HEK293 (cell line): ENCODE measurements around the gene TMEM63B.
"Not testable (repeated sequence)": the region's sequence is repeated elsewhere in the genome, so short reads cannot be mapped to it uniquely, and the experiment has no call there.

ENCODE experiments used
- CTCF ChIA-PET: fragments of 350-600 bp; formaldehyde crosslinking; extraction: SDS; loops from one replicate; lab custom pipeline; 2021; ENCODE audit warnings: antibody characterized with exemption; lab: Yijun Ruan, JAX
- POLR2A ChIA-PET: fragments of 300-600 bp; formaldehyde crosslinking; extraction: SDS; loops from one replicate; lab custom pipeline; 2020; ENCODE audit warnings: antibody characterized with exemption, inconsistent platforms; lab: Yijun Ruan, JAX
- H3K27ac ChIP-seq: fragments of 200-500 bp; sonication (Bioruptor generic); 2 replicates; pipeline ENCODE4 v1.5.1; 2014; ENCODE audit warnings: low read depth, low read length, control low read depth, inconsistent platforms; ENCODE audit errors: extremely low read depth
- H3K36me3 ChIP-seq, 2 experiments: fragments of 200-500 bp in 1 of 2; sonication (Bioruptor generic) in 1 of 2; 1 replicate in 1 of 2; 2 replicates in 1 of 2; pipeline ENCODE4 v1.5.1; 2014 to 2017; ENCODE audit warnings: inconsistent platforms in 2 of 2, low read length in 2 of 2; ENCODE audit not compliant: control insufficient read depth in 2 of 2, insufficient read depth in 1 of 2
- H3K4me1 ChIP-seq: fragments of 200-500 bp; sonication (Bioruptor generic); 2 replicates; pipeline ENCODE4 v1.5.1; 2014; ENCODE audit warnings: mild to moderate bottlenecking, low read length, inconsistent platforms; ENCODE audit not compliant: control insufficient read depth, insufficient read depth
- H3K4me3 ChIP-seq: 2 replicates; pipeline ENCODE4 v1.5.1; 2011; ENCODE audit warnings: low read depth, mild to moderate bottlenecking, control low read depth, low read length, moderate library complexity
- H3K9me3 ChIP-seq: fragments of 200-500 bp; sonication (Bioruptor generic); 2 replicates; pipeline ENCODE4 v1.5.1; 2014; ENCODE audit warnings: low read depth, low read length, inconsistent platforms; ENCODE audit not compliant: control insufficient read depth, insufficient read depth
- BCL11B ChIP-seq: fragments of 450-650 bp; formaldehyde crosslinking; IDR thresholded peaks from 2 replicates; pipeline ENCODE4 v1.5.1; 2016; ENCODE audit warnings: low read depth, missing biosample characterization, missing genetic modification characterization
- ELK4 ChIP-seq: IDR thresholded peaks from 2 replicates; pipeline ENCODE4 v1.6.1; 2011; ENCODE audit warnings: mild to moderate bottlenecking, low read depth, low read length, borderline replicate concordance
- GLI2 ChIP-seq: fragments of 450-650 bp; formaldehyde crosslinking; IDR thresholded peaks from 2 replicates; pipeline ENCODE4; 2017; ENCODE audit warnings: missing biosample characterization, missing genetic modification characterization, low read depth, borderline replicate concordance
- OSR2 ChIP-seq: fragments of 450-650 bp; formaldehyde crosslinking; IDR thresholded peaks from 2 replicates; pipeline ENCODE4 v1.5.1; 2016; ENCODE audit warnings: missing biosample characterization, missing genetic modification characterization
- PATZ1 ChIP-seq: fragments of 450-650 bp; formaldehyde crosslinking; IDR thresholded peaks from 2 replicates; pipeline ENCODE4 v1.5.1; 2016; ENCODE audit warnings: missing biosample characterization, missing genetic modification characterization
- PRDM4 ChIP-seq: fragments of 450-650 bp; formaldehyde crosslinking; IDR thresholded peaks from 2 replicates; pipeline ENCODE4 v1.5.1; 2017; ENCODE audit warnings: missing biosample characterization, missing genetic modification characterization
- RBAK ChIP-seq: fragments of 450-650 bp; formaldehyde crosslinking; IDR thresholded peaks from 2 replicates; pipeline ENCODE4 v1.5.1; 2016; ENCODE audit warnings: missing biosample characterization, missing genetic modification characterization
- SCRT2 ChIP-seq: fragments of 450-650 bp; formaldehyde crosslinking; IDR thresholded peaks from 2 replicates; pipeline ENCODE4 v1.5.1; 2016; ENCODE audit warnings: missing biosample characterization, missing genetic modification characterization
- ZBTB6 ChIP-seq: fragments of 450-650 bp; formaldehyde crosslinking; IDR thresholded peaks from 2 replicates; pipeline ENCODE4 v1.5.1; 2017; ENCODE audit warnings: missing biosample characterization, missing genetic modification characterization
- ZNF274 ChIP-seq, 2 experiments: fragments of 200-500 bp in 1 of 2; fragments of 450-650 bp in 1 of 2; sonication (Bioruptor generic) in 1 of 2; formaldehyde crosslinking in 1 of 2; IDR thresholded peaks; 2 replicates each; pipeline versions ENCODE4 v1.5.1 to v1.6.1; 2014 to 2016; ENCODE audit warnings: borderline replicate concordance in 1 of 2, inconsistent platforms in 1 of 2, low read length in 1 of 2, missing biosample characterization in 1 of 2, missing genetic modification characterization in 1 of 2
- ZNF366 ChIP-seq: fragments of 450-650 bp; formaldehyde crosslinking; conservative IDR thresholded peaks from 2 replicates; pipeline ENCODE4 v1.5.1; 2016; ENCODE audit warnings: missing biosample characterization, missing genetic modification characterization
- ZNF391 ChIP-seq: fragments of 450-650 bp; formaldehyde crosslinking; IDR thresholded peaks from 2 replicates; pipeline ENCODE4 v1.5.1; 2016; ENCODE audit warnings: low read depth, missing biosample characterization, missing genetic modification characterization, borderline replicate concordance
- ZNF488 ChIP-seq: fragments of 450-650 bp; formaldehyde crosslinking; IDR thresholded peaks from 2 replicates; pipeline ENCODE4 v1.5.1; 2016; ENCODE audit warnings: missing biosample characterization, missing genetic modification characterization
- ZNF510 ChIP-seq: fragments of 450-650 bp; formaldehyde crosslinking; IDR thresholded peaks from 2 replicates; pipeline ENCODE4 v1.5.1; 2018; ENCODE audit warnings: mild to moderate bottlenecking, missing genetic modification characterization, missing biosample characterization; ENCODE audit not compliant: insufficient replicate concordance
- ZNF639 ChIP-seq: fragments of 450-650 bp; formaldehyde crosslinking; IDR thresholded peaks from 2 replicates; pipeline ENCODE4 v1.5.1; 2016; ENCODE audit warnings: missing biosample characterization, missing genetic modification characterization
- ZNF658 ChIP-seq: fragments of 450-650 bp; formaldehyde crosslinking; IDR thresholded peaks from 2 replicates; pipeline ENCODE4; 2016; ENCODE audit warnings: missing biosample characterization, missing genetic modification characterization
- ZNF677 ChIP-seq: fragments of 450-650 bp; IDR thresholded peaks from 2 replicates; pipeline ENCODE4 v1.5.0; 2018; ENCODE audit warnings: missing biosample characterization, mild to moderate bottlenecking, missing genetic modification characterization, moderate library complexity

Gene TMEM63B

GRCh38 chr6:44180406-44180805, 53.1 kb downstream of the TMEM63B start:
- H3K9me3 ChIP-seq, result no peaks in the 10 kb centered on the region
- ChIA-PET CTCF (interaction anchor here (0.6 to 1.5 kb wide), 4 partner anchors 8 to 57 kb away, joined by 3 to 7 read pairs (median 6); no protein-coding TSS in a partner anchor), POLR2A (interaction anchor here (0.7 to 1.5 kb wide), 3 partner anchors 44 to 76 kb away, joined by 3 to 4 read pairs (median 3); partner anchors contain the start of genes HSP90AB1 and SLC29A1)
- no peaks in the 10 kb centered on the region for H3K36me3 ChIP-seq
- no peak overlapping the region for H3K4me3 ChIP-seq
- H3K27ac ChIP-seq, result no peak overlapping the region
- H3K4me1 ChIP-seq, result no peaks in the 10 kb centered on the region
- TF ChIP-seq ZNF391 (tag by site-specific recombination) (no peak), ZNF488 (tag by site-specific recombination) (no peak), RBAK (no peak), ELK4 (no peak), ZNF677 (tag by site-specific recombination) (no peak), ZNF510 (no peak), OSR2 (tag by site-specific recombination) (no peak), ZBTB6 (tag by site-specific recombination) (no peak), PRDM4 (no peak), ZNF366 (tag by site-specific recombination) (no peak)

- ChIA-PET CTCF (interaction anchor here (0.5 to 1.5 kb wide), 5 partner anchors 9 to 132 kb away, joined by 3 to 7 read pairs (median 4); partner anchors contain the start of gene AARS2), POLR2A (interaction anchor here (0.7 to 1.5 kb wide), 3 partner anchors 43 to 76 kb away, joined by 3 to 4 read pairs (median 3); partner anchors contain the start of genes HSP90AB1 and SLC29A1)
- Histone ChIP-seq H3K36me3 (no peaks in the 10 kb centered on the region), H3K4me1 (no peaks in the 10 kb centered on the region), H3K27ac (no peak overlapping the region), H3K4me3 (no peak overlapping the region), H3K9me3 (no peaks in the 10 kb centered on the region)
- TF ChIP-seq BCL11B (no peak), ZNF274 (IDR thresholded peaks at IDR 0.05; ENCODE audit: low read length) (no peak), ZNF274 (tag by site-specific recombination; IDR thresholded peaks at IDR 0.05; ENCODE audit: borderline replicate concordance) (no peak), ZNF639 (tag by site-specific recombination) (no peak), GLI2 (no peak), SCRT2 (tag by site-specific recombination) (no peak), PATZ1 (tag by site-specific recombination) (no peak), ZNF658 (tag by site-specific recombination) (no peak), ZNF677 (tag by site-specific recombination) (no peak)
Observed at GRCh38 chr6:44180886-44181285, 53.5 kb downstream of the TMEM63B start.

- CTCF ChIA-PET, result interaction anchor here (0.7 kb wide), 1 partner anchor 561 kb away, joined by 3 read pairs; no protein-coding TSS in a partner anchor
- H3K4me1 ChIP-seq, H3K4me3 ChIP-seq, H3K36me3 ChIP-seq, H3K9me3 ChIP-seq, POLR2A ChIA-PET, H3K27ac ChIP-seq: not testable (repeated sequence)
Observed at GRCh38 chr6:44181784-44182183, 54.4 kb downstream of the TMEM63B start.
